OCI-LY7 (cell line): ENCODE measurements around the gene PROSER2. TPM values are rescaled to one million over a fixed set of nuclear protein-coding genes. Genes with fewer than 3 reads are reported as not detected.

Experiments
- BruUV-seq: library from RNA; stranded (reverse); fragments of 400-500 nt; replicated peaks from 2 replicates; lab custom pipeline; 2021; lab: Mats Ljungman, UMichigan
- CTCF ChIA-PET: fragments of 300-600 bp; sonication (Branson Sonifier 250); formaldehyde crosslinking; loops from one replicate; lab custom pipeline; 2022; ENCODE audit warnings: antibody characterized with exemption; ENCODE audit not compliant: unreplicated experiment; lab: Charles Lee
- POLR2A ChIA-PET: fragments of 300-600 bp; sonication (Branson Sonifier 250); formaldehyde crosslinking; loops from one replicate; lab custom pipeline; 2022; ENCODE audit warnings: antibody characterized with exemption; lab: Charles Lee
- DNase-seq: peaks from one replicate; pipeline ENCODE4 v3.0.0-alpha.2; 2015; ENCODE audit warnings: low spot score
- H2AFZ ChIP-seq: fragments of 200-600 bp; sonication (generic), shearing (Covaris generic); 2 replicates; pipeline ENCODE4 v1.6.1; 2014; ENCODE audit warnings: mild to moderate bottlenecking, antibody characterized with exemption, low read length, moderate library complexity
- H3K27ac ChIP-seq: fragments of 200-600 bp; sonication (generic); 2 replicates; pipeline ENCODE4 v1.5.1; 2014; ENCODE audit warnings: mixed run types, low read depth, mild to moderate bottlenecking, moderate library complexity, low read length, inconsistent platforms; ENCODE audit not compliant: poor library complexity, severe bottlenecking
- H3K36me3 ChIP-seq: fragments of 200-600 bp; sonication (generic); 2 replicates; pipeline ENCODE4 v1.6.1; 2014; ENCODE audit warnings: mild to moderate bottlenecking, antibody characterized with exemption, low read length, moderate library complexity, mixed read lengths; ENCODE audit not compliant: insufficient read depth
- H3K4me1 ChIP-seq: fragments of 200-600 bp; sonication (generic); 2 replicates; pipeline ENCODE4 v1.5.1; 2014; ENCODE audit warnings: mild to moderate bottlenecking, low read length; ENCODE audit not compliant: insufficient read depth, poor library complexity, severe bottlenecking
- H3K4me2 ChIP-seq: fragments of 200-600 bp; sonication (generic); 2 replicates; pipeline ENCODE4 v1.6.1; 2014; ENCODE audit warnings: mild to moderate bottlenecking, low read length
- H3K4me3 ChIP-seq: fragments of 200-600 bp; sonication (generic); 2 replicates; pipeline ENCODE4 v1.5.1; 2014; ENCODE audit warnings: mild to moderate bottlenecking, low read depth, low read length; ENCODE audit not compliant: poor library complexity, severe bottlenecking
- H3K79me2 ChIP-seq: fragments of 200-600 bp; sonication (generic); 2 replicates; pipeline ENCODE4 v1.6.1; 2016; ENCODE audit warnings: low read depth, mild to moderate bottlenecking, low read length, moderate library complexity, mixed read lengths; ENCODE audit not compliant: insufficient read depth
- H3K9me2 ChIP-seq: fragments of 200-600 bp; sonication (generic); 2 replicates; pipeline ENCODE4 v1.6.1; 2016; ENCODE audit warnings: mild to moderate bottlenecking, low read length, mixed read lengths; ENCODE audit not compliant: insufficient read depth
- H3K9me3 ChIP-seq: fragments of 200-600 bp; sonication (generic); 2 replicates; pipeline ENCODE4 v1.6.1; 2014; ENCODE audit warnings: mild to moderate bottlenecking, mixed run types, low read length, mixed read lengths
- H4K20me1 ChIP-seq: fragments of 200-600 bp; sonication (generic); 2 replicates; pipeline ENCODE4 v1.6.1; 2014; ENCODE audit warnings: mild to moderate bottlenecking, antibody characterized with exemption, low read length, moderate library complexity, mixed read lengths; ENCODE audit not compliant: insufficient read depth
- CTCF ChIP-seq: fragments of 200-600 bp; sonication (generic); conservative IDR thresholded peaks from 2 replicates; pipeline ENCODE4 v1.5.1; 2014; ENCODE audit warnings: mild to moderate bottlenecking, antibody characterized with exemption, low read length, moderate library complexity, mixed read lengths
- EZH2phosphoT487 ChIP-seq: fragments of 200-600 bp; sonication (generic); IDR thresholded peaks from 2 replicates; pipeline ENCODE4 v1.6.1; 2018; ENCODE audit warnings: low read depth, borderline replicate concordance, mild to moderate bottlenecking, mixed run types, antibody characterized with exemption, low read length, moderate library complexity, mixed read lengths
- intact Hi-C: fragments of 100-400 bp; cut with micrococcal nuclease; formaldehyde crosslinking; loops from one replicate; pipeline ENCODE4 v1.10.0; 2022; ENCODE audit not compliant: unreplicated experiment
- total RNA-seq, 2 experiments: library from RNA; depleted of rRNA in 1 of 2; stranded (reverse); fragments of >200 nt in 1 of 2; shearing (Covaris generic) in 1 of 2; gene quantifications; 2 replicates each; pipeline ENCODE4 v1.2.3, GENCODE V29; 2014 to 2022

Gene PROSER2
- total RNA-seq, 2 experiments from 2014 or later = not detected

DNA sequence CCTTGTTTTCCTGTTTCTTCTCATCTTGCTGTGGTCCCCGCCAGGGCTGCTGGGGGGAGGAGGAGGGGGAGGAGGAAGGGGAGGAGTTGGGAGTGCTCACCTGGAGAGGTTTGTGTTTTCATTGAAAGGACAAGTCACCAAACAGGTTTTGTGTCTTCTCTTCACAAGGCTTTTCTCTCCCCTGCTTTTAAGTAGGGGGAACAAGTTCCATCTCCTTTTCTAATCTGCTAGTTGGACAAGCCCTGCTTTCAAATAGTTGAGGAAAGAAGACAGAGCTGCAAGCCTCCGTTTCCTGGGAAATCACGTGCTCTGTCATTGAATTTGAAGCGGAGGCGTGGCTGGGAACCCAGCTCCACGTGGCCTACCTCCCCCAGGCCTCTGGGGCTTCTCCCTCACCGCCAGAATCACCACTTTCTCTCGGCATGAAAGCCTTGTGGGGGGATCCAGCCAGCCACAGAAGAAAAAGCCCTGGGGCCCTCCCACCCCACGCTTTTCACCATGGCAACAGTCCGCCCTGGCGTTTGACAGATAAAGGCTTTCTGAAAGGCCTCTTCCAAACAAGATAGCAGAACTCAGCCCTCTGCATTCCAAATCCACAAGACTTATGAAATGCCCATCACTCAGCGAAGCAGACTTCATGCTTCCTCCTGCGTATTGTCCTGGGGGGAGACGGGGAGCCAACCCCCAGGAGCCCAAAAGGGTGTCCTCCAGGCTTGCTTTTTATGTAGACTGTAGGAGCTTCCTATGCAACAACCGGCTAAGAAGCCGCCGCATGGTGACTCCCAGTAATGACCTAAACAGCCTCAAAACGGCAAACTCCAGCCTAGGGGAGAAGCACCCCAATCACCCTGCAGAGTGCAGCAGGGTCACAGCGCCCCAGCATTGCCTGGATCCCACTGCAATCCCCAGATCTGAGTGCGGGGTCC is 51.7 kb downstream of the PROSER2 start:
- no peak for DNase-seq
- Histone ChIP-seq H3K36me3 (no peaks in the 10 kb centered on the region), H3K9me2 (no peaks in the 10 kb centered on the region), H3K4me1 (no peaks in the 10 kb centered on the region), H3K27ac (no peak overlapping the region), H3K4me3 (no peak overlapping the region), H3K79me2 (no peaks in the 10 kb centered on the region), H3K4me2 (no peak overlapping the region), H3K9me3 (no peaks in the 10 kb centered on the region), H2AFZ (no peak overlapping the region), H4K20me1 (no peaks in the 10 kb centered on the region)
- TF ChIP-seq CTCF = no peak
- TF ChIP-seq EZH2phosphoT487 = no peak
- intact Hi-C loops = no loop called here
- ChIA-PET POLR2A (no interaction called here), CTCF (interaction anchor here (0.5 kb wide), 1 partner anchor 10 kb away, joined by 3 read pairs; no protein-coding TSS in a partner anchor)
- no TSS peak for BruUV-seq

DNA sequence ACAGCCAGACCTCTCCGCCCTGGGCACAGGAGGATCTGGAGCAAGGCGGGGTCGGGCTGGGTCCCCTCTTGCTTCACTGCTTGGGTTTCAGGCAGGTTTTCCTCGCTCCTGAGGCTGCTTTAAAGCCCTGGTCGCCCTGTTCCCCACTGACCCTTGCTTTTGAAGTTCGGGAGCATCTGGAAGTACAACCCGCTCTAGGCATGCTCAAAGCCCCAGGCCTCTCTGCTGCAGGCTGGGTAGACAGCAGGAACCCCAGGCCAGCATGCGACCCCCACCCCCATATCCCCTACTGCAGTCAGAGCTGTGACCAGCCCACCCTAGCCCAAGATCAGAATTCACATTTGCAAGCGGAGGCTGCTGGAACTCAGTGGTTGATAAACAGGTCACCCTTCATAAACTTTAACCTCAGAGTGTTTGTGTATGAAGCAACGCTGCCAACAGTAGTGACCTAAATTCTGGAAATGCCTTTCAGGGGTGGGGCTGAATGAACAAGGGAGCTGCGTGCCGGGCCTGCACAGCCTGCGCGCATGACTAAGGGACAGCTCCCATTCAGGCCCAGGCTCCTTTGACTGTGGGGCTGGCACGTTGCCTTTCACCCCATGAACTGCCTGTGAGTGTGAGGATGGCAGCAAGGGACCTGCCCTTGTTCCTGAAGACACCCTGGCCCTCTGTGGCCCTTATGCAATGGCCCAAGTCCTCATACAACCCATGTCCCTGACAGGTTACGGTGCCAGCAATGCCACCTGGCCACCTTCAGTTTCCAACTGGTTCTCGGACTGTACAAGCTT is 52.5 kb downstream of the PROSER2 start:
- CTCF ChIA-PET = no interaction called here
- intact Hi-C loops = no loop called here
- Histone ChIP-seq H4K20me1 (no peaks in the 10 kb centered on the region), H3K9me2 (no peaks in the 10 kb centered on the region), H2AFZ (no peak overlapping the region), H3K79me2 (no peaks in the 10 kb centered on the region), H3K27ac (no peak overlapping the region), H3K9me3 (no peaks in the 10 kb centered on the region), H3K36me3 (no peaks in the 10 kb centered on the region), H3K4me1 (no peaks in the 10 kb centered on the region), H3K4me2 (no peak overlapping the region), H3K4me3 (no peak overlapping the region)
- BruUV-seq = no TSS peak
- POLR2A ChIA-PET = no interaction called here
- TF ChIP-seq EZH2phosphoT487 (no peak), CTCF (no peak)
- no peak for DNase-seq
